ENCODE measurements around the gene IFNGR1.
A peak's percentile ranks its signal among the peaks of the same experiment; 100 is the strongest.
"Not testable (repeated sequence)": the region's sequence is repeated elsewhere in the genome, so short reads cannot be mapped to it uniquely, and the experiment has no call there.

IFNGR1 gene

GRCh38 chr6:137219664-137220252 lies 573 bp upstream of the IFNGR1 start:
- no peak for DNase-seq (ENCODE audit: low read depth)
- no peak for TF ChIP-seq CTCF (conservative IDR thresholded peaks at IDR 0.05; ENCODE audit: low read length)
- peak overlapping the region; percentile 88 for H3K4me3 ChIP-seq (ENCODE audit: low read length)

GRCh38 chr6:137218473-137218916 lies 690 bp downstream of the IFNGR1 start:
- no peak for TF ChIP-seq CTCF (conservative IDR thresholded peaks at IDR 0.05; ENCODE audit: low read length)
- peak; percentile 66 for DNase-seq (ENCODE audit: low read depth)
- H3K4me3 ChIP-seq (ENCODE audit: low read length): peak overlapping the region; percentile 88

GRCh38 chr6:137217801-137218472 lies 1.2 kb downstream of the IFNGR1 start:
- no peak for TF ChIP-seq CTCF (conservative IDR thresholded peaks at IDR 0.05; ENCODE audit: low read length)
- DNase-seq (ENCODE audit: low read depth): peak; percentile 52
- peak overlapping the region; percentile 88 for H3K4me3 ChIP-seq (ENCODE audit: low read length)

- no peak for DNase-seq (ENCODE audit: low read depth)
- no peak overlapping the region; the same call in 1 of the 2 replicates for H3K4me3 ChIP-seq (ENCODE audit: low read length)
- TF ChIP-seq CTCF (conservative IDR thresholded peaks at IDR 0.05; ENCODE audit: low read length): no peak
Observed at GRCh38 chr6:137216875-137217553, 2.2 kb downstream of the IFNGR1 start.

GRCh38 chr6:137216106-137216505 lies 3.1 kb downstream of the IFNGR1 start:
- no peak for TF ChIP-seq CTCF (conservative IDR thresholded peaks at IDR 0.05; ENCODE audit: low read length)
- no peak overlapping the region for H3K4me3 ChIP-seq (ENCODE audit: low read length)
- no peak for DNase-seq (ENCODE audit: low read depth)

GRCh38 chr6:137215630-137216029 lies 3.6 kb downstream of the IFNGR1 start:
- DNase-seq (ENCODE audit: low read depth); H3K4me3 ChIP-seq (ENCODE audit: low read length): not testable (repeated sequence)

- no peak overlapping the region for H3K4me3 ChIP-seq (ENCODE audit: low read length)
- peak; percentile 16 for DNase-seq (ENCODE audit: low read depth)
Observed at GRCh38 chr6:137214931-137215330, 4.3 kb downstream of the IFNGR1 start.

More at GRCh38 chr6:137214931-137215330, 4.3 kb downstream of the IFNGR1 start:
- no peak for TF ChIP-seq CTCF (conservative IDR thresholded peaks at IDR 0.05; ENCODE audit: low read length)

Data from AG10803 (cell line).